ENCODE data around the gene PABPN1L. TPM values are rescaled to one million over a fixed set of nuclear protein-coding genes. Genes with fewer than 3 reads are reported as not detected.

PABPN1L gene
- total and polyA plus RNA-seq, 2 of the 4 experiments (the other 2 are of a cell fraction) = not detected

GRCh38 chr16:88864099-88864498 lies 2.4 kb downstream of the PABPN1L start:
- 100% methylated on average over 1 of the region's 15 CpGs; no CpG with 5 or more reads in 1 of the 2 experiments for WGBS, 2 experiments (ENCODE audit: extremely low coverage in 2 of 2, insufficient read length in 1 of 2)

More at GRCh38 chr16:88864099-88864498, 2.4 kb downstream of the PABPN1L start:
- no peak overlapping the region for H2BK20ac ChIP-seq (ENCODE audit: low read depth, low read length)
- H4K5ac ChIP-seq (ENCODE audit: low read depth, low read length) = no peak overlapping the region
- no peak overlapping the region for H3K23ac ChIP-seq (ENCODE audit: low read depth, low read length)
- no peaks in the 10 kb centered on the region for H3K9me1 ChIP-seq (ENCODE audit: insufficient read depth, low read length)
- no TSS peak for BruUV-seq (replicated peaks)
- no peak overlapping the region for H3K4me2 ChIP-seq (ENCODE audit: low read depth, low read length)
- H3K27ac ChIP-seq (ENCODE audit: insufficient read depth, low read length) = no peak overlapping the region
- no peak overlapping the region for H3K56ac ChIP-seq (ENCODE audit: extremely low read depth, insufficient read depth, low read length)
- TF ChIP-seq POLR2A (IDR thresholded peaks at IDR 0.05; ENCODE audit: low read depth, low read length) = no peak
- no peak for TF ChIP-seq ELK1 (IDR thresholded peaks at IDR 0.05; ENCODE audit: borderline replicate concordance, low read depth, low read length)
- TF ChIP-seq RAD21 (IDR thresholded peaks at IDR 0.05; ENCODE audit: low read length) = no peak
- no peak for TF ChIP-seq BHLHE40 (IDR thresholded peaks at IDR 0.05; ENCODE audit: low read depth, low read length)
- TF ChIP-seq RFX5 (IDR thresholded peaks at IDR 0.05; ENCODE audit: low read depth, low read length) = no peak
- TF ChIP-seq RCOR1 (IDR thresholded peaks at IDR 0.05; ENCODE audit: insufficient replicate concordance, low read length) = no peak
- TF ChIP-seq CHD1 (IDR thresholded peaks at IDR 0.05; ENCODE audit: low read depth, low read length) = no peak
- TF ChIP-seq CTCF (conservative IDR thresholded peaks at IDR 0.05; ENCODE audit: low read depth, low read length) = no peak
- DNase-seq (no peak), ATAC-seq (ENCODE audit: low read depth) (no peak)
- no peaks in the 10 kb centered on the region for H3K9me3 ChIP-seq (ENCODE audit: control insufficient read depth, insufficient read depth, low read length)
- no peak overlapping the region for H4K8ac ChIP-seq (ENCODE audit: low read depth in 2 of 2, low read length in 2 of 2)
- no peak overlapping the region for H2BK5ac ChIP-seq (ENCODE audit: low read depth, low read length, poor library complexity, severe bottlenecking)
- no peak overlapping the region for H3K18ac ChIP-seq (ENCODE audit: low read depth, low read length)
- peaks cover 25% of the 10 kb centered on the region for H3K36me3 ChIP-seq (ENCODE audit: control insufficient read depth, insufficient read depth, low read length)
- no peak overlapping the region for H2AFZ ChIP-seq (replicated peaks; ENCODE audit: low read length, poor library complexity)
- CTCF ChIA-PET = no interaction called here
- H3K4me3 ChIP-seq (ENCODE audit: insufficient read depth, low read depth, low read length) = no peak overlapping the region
- H3K14ac ChIP-seq (replicated peaks; ENCODE audit: low read depth, low read length) = no peak overlapping the region
- peaks cover 0 to 2% of the 10 kb centered on the region in 2 experiments; a peak in 1 of 4 replicates for H3K79me1 ChIP-seq (ENCODE audit: low read depth in 1 of 2, low read length in 2 of 2)
- no peak overlapping the region for H2BK120ac ChIP-seq (ENCODE audit: low read depth, low read length)
- no peak overlapping the region for H2AK9ac ChIP-seq (replicated peaks; ENCODE audit: low read depth, low read length, poor library complexity)
- H3K4ac ChIP-seq (ENCODE audit: low read depth, low read length) = no peak overlapping the region
- dilution Hi-C loops (cut with HindIII; ENCODE audit: low sequenced_read_pairs, unreplicated experiment) = no loop called here
- intact Hi-C loops (cut with micrococcal nuclease) = no loop called here
- no peak overlapping the region for H4K91ac ChIP-seq (ENCODE audit: insufficient read depth, low read depth, low read length)
- H2AK5ac ChIP-seq (ENCODE audit: low read depth, low read length) = no peak overlapping the region
- POLR2A ChIA-PET (ENCODE audit: unreplicated experiment) = no interaction called here
- no peaks in the 10 kb centered on the region for H3K4me1 ChIP-seq (ENCODE audit: control insufficient read depth, insufficient read depth, low read length)
- no peak overlapping the region for H2BK15ac ChIP-seq (ENCODE audit: low read depth, low read length)
- H3K27me3 ChIP-seq (ENCODE audit: control insufficient read depth, insufficient read depth, low read length) = peaks cover 6% of the 10 kb centered on the region; the same call in 1 of the 2 replicates
- no peaks in the 10 kb centered on the region; the same call in 1 of the 2 replicates for H4K20me1 ChIP-seq (ENCODE audit: insufficient read depth, low read length)
- H3K9ac ChIP-seq (ENCODE audit: low read depth, low read length) = no peak overlapping the region
- in situ Hi-C loops (cut with MboI; ENCODE audit: low sequenced_read_pairs) = no loop called here

Data from IMR-90 (cell line).